DND-41 (cell line): ENCODE results near the gene DNAAF2.
"Not testable (repeated sequence)": the region's sequence is repeated elsewhere in the genome, so short reads cannot be mapped to it uniquely, and the experiment has no call there.

ENCODE experiments used
- ATAC-seq: fragments of 200-7000 bp; cut with Tn5 transposase; 3 replicates; pipeline ENCODE4 v1.9.1; 2021; ENCODE audit warnings: low read depth; ENCODE audit not compliant: insufficient read depth
- DNase-seq: peaks from one replicate; pipeline ENCODE4 v3.0.0-alpha.2; 2020
- H2AFZ ChIP-seq: 2 replicates; pipeline ENCODE4 v1.6.0; 2012; ENCODE audit warnings: low read depth, low read length
- H3K27ac ChIP-seq: 2 replicates; pipeline ENCODE4 v1.5.1; 2012; ENCODE audit warnings: low read length, inconsistent platforms
- H3K27me3 ChIP-seq: fragments of 200-600 bp; sonication (generic); 2 replicates; pipeline ENCODE4 v1.6.0; 2012; ENCODE audit warnings: low read length, mild to moderate bottlenecking, inconsistent platforms; ENCODE audit not compliant: insufficient read depth, poor library complexity
- H3K36me3 ChIP-seq: 2 replicates; pipeline ENCODE4 v1.5.1; 2012; ENCODE audit warnings: low read length, inconsistent platforms; ENCODE audit not compliant: insufficient read depth
- H3K4me1 ChIP-seq: 2 replicates; pipeline ENCODE4 v1.5.1; 2012; ENCODE audit warnings: mild to moderate bottlenecking, low read length; ENCODE audit not compliant: insufficient read depth
- H3K4me2 ChIP-seq: 2 replicates; pipeline ENCODE4 v1.6.0; 2012; ENCODE audit warnings: mild to moderate bottlenecking, moderate library complexity, low read length, inconsistent platforms; ENCODE audit not compliant: insufficient read depth
- H3K4me3 ChIP-seq, 2 experiments: fragments of 200-600 bp in 1 of 2; shearing (Covaris generic) in 1 of 2; 2 replicates each; pipeline ENCODE4 v1.5.1; 2012 to 2016; ENCODE audit warnings: inconsistent platforms in 2 of 2, low read length in 2 of 2, mild to moderate bottlenecking in 2 of 2, low read depth in 1 of 2, moderate library complexity in 1 of 2
- H3K79me2 ChIP-seq: 2 replicates; pipeline ENCODE4 v1.6.0; 2012; ENCODE audit warnings: low read length, inconsistent platforms; ENCODE audit not compliant: insufficient read depth
- H3K9ac ChIP-seq: 2 replicates; pipeline ENCODE4 v1.6.0; 2012; ENCODE audit warnings: low read depth, mild to moderate bottlenecking, inconsistent platforms, low read length, moderate library complexity
- H3K9me3 ChIP-seq: 2 replicates; pipeline ENCODE4 v1.5.1; 2012; ENCODE audit warnings: low read length, moderate library complexity, mild to moderate bottlenecking, inconsistent platforms; ENCODE audit not compliant: insufficient read depth, severe bottlenecking
- H4K20me1 ChIP-seq: 2 replicates; pipeline ENCODE4 v1.6.0; 2012; ENCODE audit warnings: low read length; ENCODE audit not compliant: insufficient read depth
- CTCF ChIP-seq: IDR thresholded peaks from 2 replicates; pipeline ENCODE4 v1.5.1; 2012; ENCODE audit warnings: borderline replicate concordance, low read length, moderate library complexity, mild to moderate bottlenecking; ENCODE audit not compliant: poor library complexity, severe bottlenecking; ENCODE audit errors: extremely low read depth
- EZH2 ChIP-seq: IDR thresholded peaks from 3 replicates; pipeline ENCODE4 v1.6.1; 2012; ENCODE audit warnings: borderline replicate concordance, low read depth, mild to moderate bottlenecking, moderate library complexity, low read length, inconsistent platforms; ENCODE audit not compliant: severe bottlenecking

Gene DNAAF2

GRCh38 chr14:49673586-49673985 is 38.5 kb upstream of the DNAAF2 start:
- Histone ChIP-seq H2AFZ (no peak overlapping the region), H3K36me3 (peaks cover 68% of the 10 kb centered on the region), H3K9me3 (no peaks in the 10 kb centered on the region), H4K20me1 (peaks cover 7% of the 10 kb centered on the region; the same call in 1 of the 2 replicates), H3K27ac (no peak overlapping the region), H3K4me2 (no peak overlapping the region), H3K79me2 (peaks cover 22% of the 10 kb centered on the region), H3K9ac (no peak overlapping the region), H3K4me3 (no peak overlapping the region), H3K27me3 (no peaks in the 10 kb centered on the region), H3K4me1 (no peaks in the 10 kb centered on the region)
- TF ChIP-seq CTCF (no peak), EZH2 (no peak)
- DNase-seq (no peak), ATAC-seq (no peak)

GRCh38 chr14:49670475-49670874 is 35.4 kb upstream of the DNAAF2 start:
- no peaks in the 10 kb centered on the region for H3K27me3 ChIP-seq
- H2AFZ ChIP-seq: no peak overlapping the region
- no peak overlapping the region for H3K27ac ChIP-seq
- DNase-seq (no peak), ATAC-seq (no peak)
- no peak overlapping the region for H3K4me3 ChIP-seq
- H3K4me2 ChIP-seq: no peak overlapping the region
- H4K20me1 ChIP-seq: no peaks in the 10 kb centered on the region
- TF ChIP-seq CTCF (no peak), EZH2 (no peak)
- peaks cover 63% of the 10 kb centered on the region for H3K36me3 ChIP-seq
- H3K9me3 ChIP-seq: no peaks in the 10 kb centered on the region
- H3K79me2 ChIP-seq: no peaks in the 10 kb centered on the region; the same call in 1 of the 2 replicates
- no peaks in the 10 kb centered on the region for H3K4me1 ChIP-seq
- H3K9ac ChIP-seq: no peak overlapping the region

GRCh38 chr14:49659526-49660455 is 24.7 kb upstream of the DNAAF2 start:
- no peaks in the 10 kb centered on the region for H3K9me3 ChIP-seq
- DNase-seq: no peak
- H3K4me2 ChIP-seq: no peak overlapping the region
- no peak overlapping the region for H3K4me3 ChIP-seq
- ATAC-seq: no peak
- H2AFZ ChIP-seq: no peak overlapping the region
- H3K27me3 ChIP-seq: no peaks in the 10 kb centered on the region
- H3K79me2 ChIP-seq: peaks cover 5% of the 10 kb centered on the region; the same call in 1 of the 2 replicates
- H3K27ac ChIP-seq: no peak overlapping the region
- no peak overlapping the region for H3K9ac ChIP-seq
- no peaks in the 10 kb centered on the region for H3K4me1 ChIP-seq
- TF ChIP-seq CTCF: no peak
- TF ChIP-seq EZH2: no peak
- peaks cover 50% of the 10 kb centered on the region for H3K36me3 ChIP-seq
- H4K20me1 ChIP-seq: no peaks in the 10 kb centered on the region; the same call in 1 of the 2 replicates

- not testable (repeated sequence) for H2AFZ ChIP-seq, H3K4me2 ChIP-seq
- H3K36me3 ChIP-seq: peaks cover 51% of the 10 kb centered on the region
These were observed 22.5 kb upstream of the DNAAF2 start for GRCh38 chr14:49657500-49657899.

More at GRCh38 chr14:49657500-49657899, 22.5 kb upstream of the DNAAF2 start:
- ATAC-seq, H3K4me3 ChIP-seq, H3K9ac ChIP-seq, DNase-seq, H3K27ac ChIP-seq, H3K27me3 ChIP-seq, H3K9me3 ChIP-seq, H4K20me1 ChIP-seq, H3K4me1 ChIP-seq: not testable (repeated sequence)
- peaks cover 10% of the 10 kb centered on the region for H3K79me2 ChIP-seq
